HK-2 (cell line): ENCODE measurements around the gene CLDN19.
"Not testable (repeated sequence)": the region's sequence is repeated elsewhere in the genome, so short reads cannot be mapped to it uniquely, and the experiment has no call there.

Experiments used
- DNase-seq: peaks from one replicate; pipeline ENCODE4 v3.0.0-alpha.2; 2018; ENCODE audit not compliant: unreplicated experiment

Gene CLDN19

GRCh38 chr1:42737986-42738677 is 1.9 kb downstream of the CLDN19 start:
- no peak for DNase-seq

- DNase-seq = no peak
Measured at GRCh38 chr1:42737257-42737656, 2.8 kb downstream of the CLDN19 start.

DNA sequence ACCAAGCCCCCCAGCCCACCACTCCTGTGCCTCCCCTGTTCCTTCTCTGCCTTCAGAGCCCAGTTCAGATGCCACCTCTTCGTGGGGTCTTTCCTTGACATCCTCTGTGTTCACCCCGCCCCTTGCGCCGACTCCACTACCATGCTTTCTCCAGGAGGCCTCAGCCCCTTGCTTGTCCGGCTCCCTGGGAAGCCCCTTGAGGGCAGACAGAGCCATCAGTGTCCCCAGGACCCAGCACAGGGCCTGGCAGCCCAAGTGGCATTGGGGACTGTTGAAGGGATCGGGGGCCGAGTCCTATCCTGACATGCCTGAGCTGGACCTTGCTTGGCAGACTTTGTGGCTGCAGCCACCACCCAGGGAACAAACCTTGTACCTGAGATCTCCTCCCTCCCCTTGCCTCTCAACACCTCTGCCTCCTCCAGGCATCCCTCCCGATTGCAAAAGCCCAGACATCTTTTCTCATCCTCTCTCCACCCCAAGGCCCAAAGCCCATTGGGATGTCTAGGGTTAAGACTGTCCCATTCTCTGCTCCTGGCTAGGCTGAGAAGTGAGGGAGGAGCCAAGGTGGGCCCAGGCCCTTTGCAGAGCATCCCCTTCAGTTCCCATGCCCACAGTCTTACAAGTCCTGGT is 3.4 kb downstream of the CLDN19 start:
- no peak for DNase-seq

GRCh38 chr1:42736152-42736551 is 3.9 kb downstream of the CLDN19 start:
- DNase-seq = peak; percentile 38

DNA sequence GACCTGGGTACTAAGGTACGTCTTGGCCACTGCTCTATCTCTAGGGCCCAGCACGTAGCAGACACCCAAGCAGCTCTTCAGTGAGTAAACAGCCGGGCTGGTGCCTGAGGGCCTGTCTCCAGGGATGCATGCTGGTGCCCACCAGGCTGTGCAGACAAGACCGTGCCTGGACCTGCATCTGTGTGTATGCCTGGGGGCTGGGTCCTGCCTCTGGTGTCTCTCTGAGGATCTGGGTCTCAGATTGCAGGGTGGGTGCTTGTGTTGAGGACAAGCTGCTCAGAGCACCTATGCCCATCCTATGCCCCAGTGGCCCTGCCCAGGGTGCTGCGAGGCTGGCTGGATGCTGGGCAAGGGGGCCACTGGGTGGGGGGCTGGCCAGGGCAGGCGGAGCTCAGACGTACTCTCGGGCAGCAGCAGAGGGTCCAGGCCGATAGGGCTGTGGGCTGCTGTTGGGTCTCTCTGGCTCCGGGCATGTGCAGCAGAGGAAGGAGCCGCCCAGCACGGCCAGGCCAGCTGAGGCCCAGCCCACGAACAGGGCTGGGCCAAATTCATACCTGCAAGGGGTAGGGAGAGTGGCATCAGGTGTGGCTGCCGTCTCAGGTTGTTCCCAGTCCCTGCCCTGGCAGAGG is 4.4 kb downstream of the CLDN19 start:
- DNase-seq = no peak

DNA sequence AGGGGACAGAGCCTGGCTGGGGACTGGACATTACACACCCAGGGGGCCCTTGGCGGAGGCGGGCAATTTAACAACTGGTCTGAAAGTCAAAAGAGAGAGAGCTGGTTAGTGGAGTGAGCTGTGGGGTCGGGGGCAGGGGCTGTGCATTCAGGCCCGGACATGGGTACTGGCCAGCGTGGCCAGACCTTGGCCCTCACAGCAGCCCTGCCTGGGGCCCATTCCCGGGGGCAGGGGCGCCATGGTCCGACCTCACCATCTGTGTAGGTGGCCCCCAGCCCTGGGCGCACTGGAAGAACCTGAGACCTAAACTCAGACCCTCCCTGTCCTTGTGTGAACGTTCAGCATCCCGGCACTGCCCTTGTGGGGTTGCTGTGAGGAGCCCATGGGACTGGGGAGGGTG is 5.0 kb downstream of the CLDN19 start:
- DNase-seq = no peak

GRCh38 chr1:42734201-42735035 is 5.6 kb downstream of the CLDN19 start:
- DNase-seq = no peak

DNA sequence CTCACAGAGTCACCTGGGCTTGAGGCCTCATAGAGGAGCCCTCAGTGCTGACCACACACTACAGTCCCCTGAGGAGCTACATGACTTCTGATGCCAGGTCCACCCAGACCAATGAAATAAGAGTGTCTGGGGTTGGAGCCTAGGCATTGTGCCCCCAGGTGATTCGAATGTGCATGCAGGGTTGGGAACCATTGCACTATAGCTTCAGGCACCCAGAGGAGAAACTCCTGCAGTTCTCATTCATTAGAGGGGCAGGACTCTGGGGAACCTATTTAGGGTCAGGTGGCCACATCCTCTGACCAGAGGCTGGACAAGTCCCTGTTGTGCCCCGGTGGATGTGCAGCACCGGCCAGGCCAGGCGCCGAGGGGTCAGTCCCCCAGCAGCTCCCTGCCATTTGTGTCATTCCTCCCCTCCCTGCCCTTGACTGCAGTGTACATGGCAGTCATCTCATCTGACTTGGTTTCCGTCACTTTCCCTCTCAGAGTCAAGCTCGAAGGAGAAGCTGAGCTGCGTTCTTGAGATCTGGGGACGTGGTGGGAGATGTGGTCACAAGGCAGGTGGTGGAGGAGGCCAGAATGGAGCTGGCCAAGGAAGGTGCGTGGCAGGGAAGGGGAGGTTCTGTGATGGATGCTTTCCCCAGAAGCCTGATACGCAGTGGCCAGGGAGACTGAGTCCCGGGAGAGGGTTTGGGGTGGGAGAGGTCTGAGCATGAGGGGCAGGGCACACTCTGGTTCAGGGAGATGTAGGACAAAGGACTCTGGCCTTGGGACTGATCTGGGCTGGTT is 6.4 kb downstream of the CLDN19 start:
- DNase-seq = no peak

DNA sequence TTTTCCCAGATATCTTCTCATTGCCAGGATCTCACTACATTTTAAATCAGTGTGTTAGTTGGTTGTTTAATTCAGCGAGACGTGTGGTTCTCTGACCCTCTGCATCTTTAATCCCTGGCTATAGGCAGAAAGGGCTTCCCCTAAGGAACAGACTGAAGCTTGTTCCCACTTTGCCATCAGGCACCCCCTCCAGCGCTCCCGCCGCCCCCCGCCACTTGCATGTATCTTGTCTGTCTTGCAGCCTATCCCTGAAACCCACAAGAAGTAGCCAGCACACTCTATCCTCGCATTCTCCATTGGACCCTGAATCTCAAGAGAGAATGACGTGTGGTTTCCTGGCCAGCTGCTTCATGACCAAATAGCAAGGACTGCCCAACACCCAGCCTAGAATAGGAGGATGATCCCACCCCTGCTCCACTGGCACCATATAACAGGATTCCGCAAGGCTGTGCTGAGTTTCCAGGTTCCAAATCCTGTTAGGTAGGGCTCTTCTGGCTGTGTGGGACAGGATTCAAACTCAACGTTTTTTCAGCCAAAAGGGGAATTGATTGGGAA is 7.8 kb downstream of the CLDN19 start:
- no peak for DNase-seq

- DNase-seq = no peak
Measured at GRCh38 chr1:42731585-42731984, 8.5 kb downstream of the CLDN19 start.

GRCh38 chr1:42730988-42731387 is 9.0 kb downstream of the CLDN19 start:
- no peak for DNase-seq

- DNase-seq = no peak
Measured at GRCh38 chr1:42730002-42730401, 10.0 kb downstream of the CLDN19 start.

DNA sequence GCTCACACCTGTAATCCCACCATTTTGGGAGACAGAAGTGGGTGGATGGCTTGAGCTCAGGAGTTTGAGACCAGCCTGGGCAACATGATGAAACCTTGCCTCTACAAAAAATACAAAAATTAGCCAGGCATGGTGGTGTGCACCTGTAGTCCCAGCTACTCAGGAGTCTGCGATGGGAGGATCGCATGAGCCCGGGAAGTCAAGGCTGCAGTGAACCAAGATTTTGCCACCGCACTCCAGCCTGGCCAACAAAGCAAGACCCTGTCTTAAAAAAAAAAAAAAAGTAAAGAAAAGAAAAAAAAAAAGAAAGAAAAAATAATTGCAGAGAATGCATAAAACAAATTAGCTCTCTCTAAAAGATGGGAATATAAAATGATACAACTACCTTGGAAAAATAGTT is 14.2 kb downstream of the CLDN19 start:
- DNase-seq = not testable (repeated sequence)

GRCh38 chr1:42723511-42723910 is 16.5 kb downstream of the CLDN19 start:
- DNase-seq = no peak

GRCh38 chr1:42722403-42722802 is 17.6 kb downstream of the CLDN19 start:
- not testable (repeated sequence) for DNase-seq

DNA sequence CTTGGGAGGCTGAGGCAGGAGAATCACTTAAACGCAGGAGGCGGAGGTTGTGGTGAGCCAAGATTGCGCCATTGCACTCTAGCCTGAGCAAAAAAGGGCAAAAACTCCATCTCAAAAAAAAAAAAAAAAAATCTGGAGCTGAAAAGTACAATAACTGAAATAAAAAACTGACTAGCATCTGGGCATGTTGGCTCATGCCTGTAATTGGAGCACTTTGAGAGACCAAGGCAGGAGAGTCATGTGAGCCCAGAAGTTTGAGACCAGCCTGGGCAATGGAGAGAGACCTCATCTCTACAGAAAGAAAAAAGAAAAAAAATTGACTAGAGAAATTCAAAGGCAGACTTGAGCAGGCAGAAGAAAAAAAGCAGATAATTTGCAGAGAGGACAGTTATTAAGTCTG is 18.1 kb downstream of the CLDN19 start:
- no peak for DNase-seq

GRCh38 chr1:42720868-42721267 is 19.2 kb downstream of the CLDN19 start:
- no peak for DNase-seq

- DNase-seq = not testable (repeated sequence)
Measured at GRCh38 chr1:42714441-42714840, 25.6 kb downstream of the CLDN19 start.

DNA sequence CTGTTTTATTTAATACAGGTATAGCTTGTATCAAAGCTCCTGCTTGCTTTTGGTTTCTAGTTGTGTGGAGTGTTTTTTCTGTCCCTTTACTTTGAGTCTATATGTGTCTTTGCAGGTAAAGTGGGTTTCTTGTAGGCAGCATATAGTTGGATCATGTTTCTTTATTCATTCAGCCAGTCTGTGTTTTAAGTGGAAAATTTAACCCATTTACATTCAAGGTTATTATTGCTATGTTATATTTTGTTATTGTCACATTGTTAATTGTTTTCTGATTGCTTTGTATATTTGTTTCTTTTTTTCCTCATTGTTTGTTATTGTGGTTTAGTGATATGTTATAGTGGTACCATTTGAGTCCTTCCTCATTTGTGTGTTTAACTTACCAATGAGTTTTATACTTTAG is 26.7 kb downstream of the CLDN19 start:
- no peak for DNase-seq

DNA sequence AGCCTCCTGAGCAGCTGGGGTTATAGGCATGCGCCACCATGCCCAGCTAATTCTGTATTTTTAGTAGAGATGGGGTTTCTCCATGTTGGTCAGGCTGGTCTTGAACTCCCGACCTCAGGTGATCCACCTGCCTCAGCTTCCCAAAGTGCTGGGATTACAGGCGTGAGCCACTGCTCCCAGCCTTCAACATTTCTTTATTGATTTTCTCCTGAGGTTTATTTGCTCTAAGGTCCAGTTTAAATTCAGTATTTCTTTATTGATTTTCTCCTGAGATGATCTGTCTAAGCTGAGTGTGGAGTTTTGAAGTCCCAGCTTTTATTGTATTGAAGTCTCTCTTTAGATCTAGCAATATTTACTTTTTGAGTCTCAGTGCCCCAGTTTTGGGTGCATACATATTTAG is 27.2 kb downstream of the CLDN19 start:
- not testable (repeated sequence) for DNase-seq

DNA sequence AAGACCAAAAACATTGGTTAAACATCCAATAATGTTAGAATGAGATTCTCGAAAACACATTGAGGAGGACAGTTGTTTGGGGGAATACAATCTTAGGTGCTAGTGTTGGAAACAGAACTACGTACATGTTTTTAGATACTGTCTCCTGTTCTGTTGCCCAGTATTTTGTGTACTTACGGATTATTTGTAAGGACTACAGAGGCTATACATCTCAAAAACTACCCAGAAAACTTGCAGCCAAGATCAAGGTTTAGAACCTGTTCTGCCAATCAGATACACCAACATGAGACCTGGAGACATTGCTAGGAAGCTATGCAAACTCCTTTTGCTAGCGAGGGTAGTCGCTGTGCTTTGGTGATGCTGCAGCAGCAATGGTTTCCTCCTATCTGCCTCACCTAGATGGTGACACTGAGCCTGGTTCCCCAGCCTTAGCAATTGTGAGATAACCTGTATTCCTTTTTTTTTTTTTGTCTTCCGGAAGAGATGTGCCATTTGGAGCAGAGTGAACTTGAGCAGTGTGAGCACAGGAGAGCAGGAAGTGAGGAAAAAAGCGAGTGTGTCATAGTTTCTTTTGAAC is 36.1 kb downstream of the CLDN19 start:
- DNase-seq = no peak
